GM23338 (cell line): ENCODE results near the gene FAM174C. TPM values are rescaled to one million over a fixed set of nuclear protein-coding genes. Genes with fewer than 3 reads are reported as not detected.

Experiments used
- ATAC-seq: fragments of 200-7000 bp; cut with Tn5 transposase; 3 replicates; pipeline ENCODE4 v1.9.1; 2020
- DNase-seq: peaks from one replicate; pipeline ENCODE4 v3.0.0-alpha.2; 2015; ENCODE audit warnings: low spot score
- H2AFZ ChIP-seq: fragments of 200-600 bp; sonication (generic); 2 replicates; pipeline ENCODE4 v1.8.0; 2016; ENCODE audit warnings: antibody characterized with exemption, mild to moderate bottlenecking, moderate library complexity
- H3F3A ChIP-seq: fragments of 200-600 bp; sonication (generic); replicated peaks from 2 replicates; pipeline ENCODE4 v1.8.0; 2017; ENCODE audit warnings: antibody characterized with exemption, mixed run types, low read depth
- H3K27ac ChIP-seq: fragments of 200-600 bp; sonication (generic); 2 replicates; pipeline ENCODE4 v1.6.1; 2016; ENCODE audit warnings: low read depth
- H3K27me3 ChIP-seq: fragments of 200-600 bp; sonication (generic); 2 replicates; pipeline ENCODE4 v1.8.0; 2016; ENCODE audit warnings: mild to moderate bottlenecking, mixed run types, moderate library complexity; ENCODE audit not compliant: insufficient read depth
- H3K36me3 ChIP-seq: fragments of 200-600 bp; sonication (generic); 2 replicates; pipeline ENCODE4 v1.8.0; 2016; ENCODE audit warnings: mild to moderate bottlenecking; ENCODE audit not compliant: insufficient read depth
- H3K4me1 ChIP-seq: fragments of 200-600 bp; sonication (generic); 2 replicates; pipeline ENCODE4 v1.8.0; 2016; ENCODE audit warnings: mild to moderate bottlenecking, moderate library complexity; ENCODE audit not compliant: insufficient read depth
- H3K4me2 ChIP-seq: fragments of 200-600 bp; sonication (generic); 2 replicates; pipeline ENCODE4 v1.7.1; 2017; ENCODE audit warnings: mixed run types
- H3K4me3 ChIP-seq: fragments of 200-600 bp; sonication (generic); 2 replicates; pipeline ENCODE4 v1.6.1; 2016; ENCODE audit warnings: mixed run types
- H3K79me2 ChIP-seq: fragments of 200-600 bp; sonication (generic); replicated peaks from 2 replicates; pipeline ENCODE4 v1.8.0; 2017; ENCODE audit warnings: mild to moderate bottlenecking; ENCODE audit not compliant: insufficient read depth
- H3K9me2 ChIP-seq: fragments of 200-600 bp; sonication (generic); 2 replicates; pipeline ENCODE4 v1.8.0; 2017; ENCODE audit not compliant: insufficient read depth
- H4K20me1 ChIP-seq: fragments of 200-600 bp; sonication (generic); replicated peaks from 2 replicates; pipeline ENCODE4 v1.8.0; 2017; ENCODE audit warnings: mild to moderate bottlenecking; ENCODE audit not compliant: insufficient read depth
- H3K27ac Mint-ChIP-seq: 2 replicates; pipeline ENCODE4 v1.8.0; 2020; ENCODE audit warnings: inconsistent platforms, mild to moderate bottlenecking, moderate library complexity, mixed read lengths
- H3K27me3 Mint-ChIP-seq: 3 replicates; pipeline ENCODE4 v1.8.0; 2022; ENCODE audit warnings: low read depth, mild to moderate bottlenecking, moderate library complexity, mixed read lengths, inconsistent platforms; ENCODE audit not compliant: insufficient read depth, poor library complexity
- H3K36me3 Mint-ChIP-seq: 3 replicates; pipeline ENCODE4 v1.8.0; 2021; ENCODE audit warnings: low read depth, mild to moderate bottlenecking, inconsistent platforms, moderate library complexity, mixed read lengths
- H3K4me1 Mint-ChIP-seq: 3 replicates; pipeline ENCODE4 v1.8.0; 2020; ENCODE audit warnings: mild to moderate bottlenecking, inconsistent platforms, mixed read lengths
- H3K4me3 Mint-ChIP-seq: 3 replicates; pipeline ENCODE4 v1.8.0; 2021; ENCODE audit warnings: moderate library complexity, mild to moderate bottlenecking, inconsistent platforms, mixed read lengths
- H3K9me3 Mint-ChIP-seq: 3 replicates; pipeline ENCODE4 v1.8.0; 2020; ENCODE audit warnings: moderate library complexity, mild to moderate bottlenecking, inconsistent platforms, mixed read lengths
- CREB1 ChIP-seq: fragments of 250-450 bp; sonication (Bioruptor Pico); IDR thresholded peaks from 2 replicates; pipeline ENCODE4 v1.5.0; 2020; ENCODE audit warnings: low read depth, mild to moderate bottlenecking, moderate library complexity
- JUNB ChIP-seq: IDR thresholded peaks from one replicate; pipeline ENCODE4 v1.6.1; 2016; ENCODE audit warnings: antibody characterized with exemption; ENCODE audit not compliant: unreplicated experiment
- NANOG ChIP-seq: IDR thresholded peaks from 2 replicates; pipeline ENCODE4 v1.6.1; 2016; ENCODE audit warnings: antibody characterized with exemption, borderline replicate concordance
- POLR2AphosphoS5 ChIP-seq: IDR thresholded peaks from 2 replicates; pipeline ENCODE4 v1.6.1; 2016; ENCODE audit warnings: antibody characterized with exemption, low read depth
- STAT1 ChIP-seq: IDR thresholded peaks from one replicate; pipeline ENCODE4 v1.6.1; 2016; ENCODE audit warnings: antibody characterized with exemption; ENCODE audit not compliant: unreplicated experiment
- ZNF114 ChIP-seq: fragments of 250-450 bp; sonication (Bioruptor Pico); IDR thresholded peaks from 2 replicates; pipeline ENCODE4 v1.5.0; 2020; ENCODE audit warnings: mild to moderate bottlenecking, moderate library complexity
- polyA plus RNA-seq: library from polyadenylated mRNA; unstranded; fragments of >200 nt; fragmentation: Nextera tagmentation; extraction: Ambion mirVana; gene quantifications from 2 replicates; pipeline ENCODE4 v1.2.1, GENCODE V29; 2016
- total RNA-seq: library from RNA; depleted of rRNA; stranded (reverse); fragments of >200 nt; shearing (Covaris generic); gene quantifications from 2 replicates; pipeline ENCODE4 v1.2.3, GENCODE V29; 2014
- TF ChIP-seq, protein P1 (sequence below), 2 experiments: fragments of 200-600 bp in 1 of 2; sonication (generic) in 1 of 2; conservative IDR thresholded peaks; 2 replicates each; pipeline versions ENCODE4 v1.5.1 to v1.6.1; 2016 to 2017; ENCODE audit warnings: antibody characterized with exemption in 2 of 2, low read depth in 2 of 2, mild to moderate bottlenecking in 2 of 2, moderate library complexity in 1 of 2
- TF ChIP-seq, protein P2 (sequence below): fragments of 250-450 bp; sonication (Bioruptor Pico); IDR thresholded peaks from 2 replicates; pipeline ENCODE4 v1.5.0; 2020; ENCODE audit warnings: mild to moderate bottlenecking, moderate library complexity
- TF ChIP-seq, protein P3 (sequence below): IDR thresholded peaks from one replicate; pipeline ENCODE4 v1.6.1; 2018; ENCODE audit warnings: antibody characterized with exemption; ENCODE audit not compliant: unreplicated experiment

FAM174C gene
- total and polyA plus RNA-seq, 2 experiments from 2014 or later, result 60.4 to 68.0 TPM

DNA sequence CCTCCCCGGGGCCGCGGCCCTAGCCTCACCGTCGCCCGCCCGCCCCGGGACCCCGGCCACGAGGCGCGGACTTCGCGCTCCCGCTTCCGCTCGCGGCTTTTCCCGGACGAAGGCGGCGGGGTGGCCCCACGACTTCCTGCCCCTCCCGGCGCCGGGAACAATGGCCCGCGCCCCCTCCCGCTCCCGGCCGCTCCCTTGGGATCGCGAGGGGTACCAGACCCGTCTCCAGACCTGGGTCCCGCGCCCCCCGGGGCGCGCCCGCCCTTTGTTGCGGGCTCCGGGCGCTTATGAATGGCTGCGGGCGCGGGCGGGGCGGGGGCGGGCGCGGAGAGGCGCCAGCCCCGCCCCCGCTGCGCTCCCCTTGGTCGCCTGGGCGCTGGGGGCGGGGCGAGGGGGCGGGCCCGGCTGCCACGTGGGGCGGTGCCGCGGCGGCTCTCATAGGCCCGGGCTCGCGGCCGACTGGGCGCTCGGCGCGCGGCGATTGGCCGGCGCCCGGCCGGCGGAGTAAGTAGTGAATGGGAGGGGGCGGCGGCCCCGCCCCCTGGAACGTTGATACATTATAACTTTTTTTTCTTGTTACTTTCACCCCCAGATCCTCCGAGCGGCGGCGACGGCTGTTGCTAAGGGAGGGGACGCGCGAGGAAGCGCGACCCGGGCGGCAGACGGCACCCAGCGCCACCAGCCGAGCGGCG, 25.9 kb upstream of the FAM174C start:
- Mint-ChIP-seq H3K9me3 (no peaks in the 10 kb centered on the region; the same call in 2 of the 3 replicates), H3K36me3 (peaks cover 31% of the 10 kb centered on the region), H3K27ac (peak overlapping the region; percentile 83; the same call in 1 of the 2 replicates), H3K27me3 (peaks cover 17% of the 10 kb centered on the region), H3K4me1 (peaks cover 8% of the 10 kb centered on the region), H3K4me3 (peak overlapping the region; percentile 81)
- Histone ChIP-seq H3K4me1 (peaks cover 3% of the 10 kb centered on the region; the same call in 1 of the 2 replicates), H3F3A (peaks cover 8% of the 10 kb centered on the region), H4K20me1 (peaks cover 11% of the 10 kb centered on the region), H3K27ac (peak overlapping the region; percentile 84; the same call in 1 of the 2 replicates), H3K36me3 (no peaks in the 10 kb centered on the region), H3K4me2 (peak overlapping the region; percentile 77), H3K79me2 (peaks cover 32% of the 10 kb centered on the region), H3K27me3 (no peaks in the 10 kb centered on the region), H3K9me2 (no peaks in the 10 kb centered on the region), H2AFZ (no peak overlapping the region), H3K4me3 (peak overlapping the region; percentile 94)
- ATAC-seq (peak; percentile 10), DNase-seq (peak; percentile 96)
- TF ChIP-seq POLR2AphosphoS5, result peak; percentile 91
- no peak for TF ChIP-seq NANOG

- peaks cover 20% of the 10 kb centered on the region for H3K27me3 Mint-ChIP-seq
- no peak for DNase-seq
- no peak for TF ChIP-seq NANOG
- TF ChIP-seq, protein P1, sequence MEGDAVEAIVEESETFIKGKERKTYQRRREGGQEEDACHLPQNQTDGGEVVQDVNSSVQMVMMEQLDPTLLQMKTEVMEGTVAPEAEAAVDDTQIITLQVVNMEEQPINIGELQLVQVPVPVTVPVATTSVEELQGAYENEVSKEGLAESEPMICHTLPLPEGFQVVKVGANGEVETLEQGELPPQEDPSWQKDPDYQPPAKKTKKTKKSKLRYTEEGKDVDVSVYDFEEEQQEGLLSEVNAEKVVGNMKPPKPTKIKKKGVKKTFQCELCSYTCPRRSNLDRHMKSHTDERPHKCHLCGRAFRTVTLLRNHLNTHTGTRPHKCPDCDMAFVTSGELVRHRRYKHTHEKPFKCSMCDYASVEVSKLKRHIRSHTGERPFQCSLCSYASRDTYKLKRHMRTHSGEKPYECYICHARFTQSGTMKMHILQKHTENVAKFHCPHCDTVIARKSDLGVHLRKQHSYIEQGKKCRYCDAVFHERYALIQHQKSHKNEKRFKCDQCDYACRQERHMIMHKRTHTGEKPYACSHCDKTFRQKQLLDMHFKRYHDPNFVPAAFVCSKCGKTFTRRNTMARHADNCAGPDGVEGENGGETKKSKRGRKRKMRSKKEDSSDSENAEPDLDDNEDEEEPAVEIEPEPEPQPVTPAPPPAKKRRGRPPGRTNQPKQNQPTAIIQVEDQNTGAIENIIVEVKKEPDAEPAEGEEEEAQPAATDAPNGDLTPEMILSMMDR (conservative IDR thresholded peaks at IDR 0.05; ENCODE audit: low read depth in 2 of 2), result no peak
- no peak for TF ChIP-seq CREB1
- no peak for TF ChIP-seq ZNF114
- TF ChIP-seq POLR2AphosphoS5, result no peak
- TF ChIP-seq, protein P2, sequence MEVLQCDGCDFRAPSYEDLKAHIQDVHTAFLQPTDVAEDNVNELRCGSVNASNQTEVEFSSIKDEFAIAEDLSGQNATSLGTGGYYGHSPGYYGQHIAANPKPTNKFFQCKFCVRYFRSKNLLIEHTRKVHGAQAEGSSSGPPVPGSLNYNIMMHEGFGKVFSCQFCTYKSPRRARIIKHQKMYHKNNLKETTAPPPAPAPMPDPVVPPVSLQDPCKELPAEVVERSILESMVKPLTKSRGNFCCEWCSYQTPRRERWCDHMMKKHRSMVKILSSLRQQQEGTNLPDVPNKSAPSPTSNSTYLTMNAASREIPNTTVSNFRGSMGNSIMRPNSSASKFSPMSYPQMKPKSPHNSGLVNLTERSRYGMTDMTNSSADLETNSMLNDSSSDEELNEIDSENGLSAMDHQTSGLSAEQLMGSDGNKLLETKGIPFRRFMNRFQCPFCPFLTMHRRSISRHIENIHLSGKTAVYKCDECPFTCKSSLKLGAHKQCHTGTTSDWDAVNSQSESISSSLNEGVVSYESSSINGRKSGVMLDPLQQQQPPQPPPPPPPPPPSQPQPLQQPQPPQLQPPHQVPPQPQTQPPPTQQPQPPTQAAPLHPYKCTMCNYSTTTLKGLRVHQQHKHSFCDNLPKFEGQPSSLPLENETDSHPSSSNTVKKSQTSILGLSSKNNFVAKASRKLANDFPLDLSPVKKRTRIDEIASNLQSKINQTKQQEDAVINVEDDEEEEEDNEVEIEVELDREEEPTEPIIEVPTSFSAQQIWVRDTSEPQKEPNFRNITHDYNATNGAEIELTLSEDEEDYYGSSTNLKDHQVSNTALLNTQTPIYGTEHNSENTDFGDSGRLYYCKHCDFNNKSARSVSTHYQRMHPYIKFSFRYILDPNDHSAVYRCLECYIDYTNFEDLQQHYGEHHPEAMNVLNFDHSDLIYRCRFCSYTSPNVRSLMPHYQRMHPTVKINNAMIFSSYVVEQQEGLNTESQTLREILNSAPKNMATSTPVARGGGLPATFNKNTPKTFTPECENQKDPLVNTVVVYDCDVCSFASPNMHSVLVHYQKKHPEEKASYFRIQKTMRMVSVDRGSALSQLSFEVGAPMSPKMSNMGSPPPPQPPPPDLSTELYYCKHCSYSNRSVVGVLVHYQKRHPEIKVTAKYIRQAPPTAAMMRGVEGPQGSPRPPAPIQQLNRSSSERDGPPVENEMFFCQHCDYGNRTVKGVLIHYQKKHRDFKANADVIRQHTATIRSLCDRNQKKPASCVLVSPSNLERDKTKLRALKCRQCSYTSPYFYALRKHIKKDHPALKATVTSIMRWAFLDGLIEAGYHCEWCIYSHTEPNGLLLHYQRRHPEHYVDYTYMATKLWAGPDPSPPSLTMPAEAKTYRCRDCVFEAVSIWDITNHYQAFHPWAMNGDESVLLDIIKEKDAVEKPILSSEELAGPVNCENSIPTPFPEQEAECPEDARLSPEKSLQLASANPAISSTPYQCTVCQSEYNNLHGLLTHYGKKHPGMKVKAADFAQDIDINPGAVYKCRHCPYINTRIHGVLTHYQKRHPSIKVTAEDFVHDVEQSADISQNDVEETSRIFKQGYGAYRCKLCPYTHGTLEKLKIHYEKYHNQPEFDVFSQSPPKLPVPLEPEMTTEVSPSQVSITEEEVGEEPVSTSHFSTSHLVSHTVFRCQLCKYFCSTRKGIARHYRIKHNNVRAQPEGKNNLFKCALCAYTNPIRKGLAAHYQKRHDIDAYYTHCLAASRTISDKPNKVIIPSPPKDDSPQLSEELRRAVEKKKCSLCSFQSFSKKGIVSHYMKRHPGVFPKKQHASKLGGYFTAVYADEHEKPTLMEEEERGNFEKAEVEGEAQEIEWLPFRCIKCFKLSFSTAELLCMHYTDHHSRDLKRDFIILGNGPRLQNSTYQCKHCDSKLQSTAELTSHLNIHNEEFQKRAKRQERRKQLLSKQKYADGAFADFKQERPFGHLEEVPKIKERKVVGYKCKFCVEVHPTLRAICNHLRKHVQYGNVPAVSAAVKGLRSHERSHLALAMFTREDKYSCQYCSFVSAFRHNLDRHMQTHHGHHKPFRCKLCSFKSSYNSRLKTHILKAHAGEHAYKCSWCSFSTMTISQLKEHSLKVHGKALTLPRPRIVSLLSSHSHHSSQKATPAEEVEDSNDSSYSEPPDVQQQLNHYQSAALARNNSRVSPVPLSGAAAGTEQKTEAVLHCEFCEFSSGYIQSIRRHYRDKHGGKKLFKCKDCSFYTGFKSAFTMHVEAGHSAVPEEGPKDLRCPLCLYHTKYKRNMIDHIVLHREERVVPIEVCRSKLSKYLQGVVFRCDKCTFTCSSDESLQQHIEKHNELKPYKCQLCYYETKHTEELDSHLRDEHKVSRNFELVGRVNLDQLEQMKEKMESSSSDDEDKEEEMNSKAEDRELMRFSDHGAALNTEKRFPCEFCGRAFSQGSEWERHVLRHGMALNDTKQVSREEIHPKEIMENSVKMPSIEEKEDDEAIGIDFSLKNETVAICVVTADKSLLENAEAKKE (CRISPR knock-in tag), result no peak
- TF ChIP-seq, protein P3, sequence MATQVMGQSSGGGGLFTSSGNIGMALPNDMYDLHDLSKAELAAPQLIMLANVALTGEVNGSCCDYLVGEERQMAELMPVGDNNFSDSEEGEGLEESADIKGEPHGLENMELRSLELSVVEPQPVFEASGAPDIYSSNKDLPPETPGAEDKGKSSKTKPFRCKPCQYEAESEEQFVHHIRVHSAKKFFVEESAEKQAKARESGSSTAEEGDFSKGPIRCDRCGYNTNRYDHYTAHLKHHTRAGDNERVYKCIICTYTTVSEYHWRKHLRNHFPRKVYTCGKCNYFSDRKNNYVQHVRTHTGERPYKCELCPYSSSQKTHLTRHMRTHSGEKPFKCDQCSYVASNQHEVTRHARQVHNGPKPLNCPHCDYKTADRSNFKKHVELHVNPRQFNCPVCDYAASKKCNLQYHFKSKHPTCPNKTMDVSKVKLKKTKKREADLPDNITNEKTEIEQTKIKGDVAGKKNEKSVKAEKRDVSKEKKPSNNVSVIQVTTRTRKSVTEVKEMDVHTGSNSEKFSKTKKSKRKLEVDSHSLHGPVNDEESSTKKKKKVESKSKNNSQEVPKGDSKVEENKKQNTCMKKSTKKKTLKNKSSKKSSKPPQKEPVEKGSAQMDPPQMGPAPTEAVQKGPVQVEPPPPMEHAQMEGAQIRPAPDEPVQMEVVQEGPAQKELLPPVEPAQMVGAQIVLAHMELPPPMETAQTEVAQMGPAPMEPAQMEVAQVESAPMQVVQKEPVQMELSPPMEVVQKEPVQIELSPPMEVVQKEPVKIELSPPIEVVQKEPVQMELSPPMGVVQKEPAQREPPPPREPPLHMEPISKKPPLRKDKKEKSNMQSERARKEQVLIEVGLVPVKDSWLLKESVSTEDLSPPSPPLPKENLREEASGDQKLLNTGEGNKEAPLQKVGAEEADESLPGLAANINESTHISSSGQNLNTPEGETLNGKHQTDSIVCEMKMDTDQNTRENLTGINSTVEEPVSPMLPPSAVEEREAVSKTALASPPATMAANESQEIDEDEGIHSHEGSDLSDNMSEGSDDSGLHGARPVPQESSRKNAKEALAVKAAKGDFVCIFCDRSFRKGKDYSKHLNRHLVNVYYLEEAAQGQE, result no peak
- TF ChIP-seq STAT1, result no peak
- TF ChIP-seq JUNB, result no peak
Measured at GRCh38 chr19:1249990-1250436, 25.3 kb upstream of the FAM174C start.

More at GRCh38 chr19:1249990-1250436, 25.3 kb upstream of the FAM174C start:
- Histone ChIP-seq H3K27ac (peak overlapping the region; percentile 74; the same call in 1 of the 2 replicates), H3F3A (peaks cover 14% of the 10 kb centered on the region), H3K27me3 (no peaks in the 10 kb centered on the region), H3K4me1 (no peaks in the 10 kb centered on the region; the same call in 1 of the 2 replicates), H3K79me2 (peaks cover 36% of the 10 kb centered on the region), H3K4me3 (peak overlapping the region; percentile 94), H3K4me2 (peak overlapping the region; percentile 91), H2AFZ (no peak overlapping the region), H4K20me1 (peaks cover 15% of the 10 kb centered on the region), H3K9me2 (no peaks in the 10 kb centered on the region), H3K36me3 (peaks cover 2% of the 10 kb centered on the region; the same call in 1 of the 2 replicates)
- ATAC-seq, result no peak
- Mint-ChIP-seq H3K27ac (no peak overlapping the region; the same call in 1 of the 2 replicates), H3K4me3 (peak overlapping the region; percentile 81; the same call in 2 of the 3 replicates), H3K9me3 (no peaks in the 10 kb centered on the region; the same call in 1 of the 3 replicates), H3K4me1 (peaks cover 11% of the 10 kb centered on the region), H3K36me3 (peaks cover 37% of the 10 kb centered on the region)
